ENCODE data around the gene HYAL3.

- TF ChIP-seq, protein P1, sequence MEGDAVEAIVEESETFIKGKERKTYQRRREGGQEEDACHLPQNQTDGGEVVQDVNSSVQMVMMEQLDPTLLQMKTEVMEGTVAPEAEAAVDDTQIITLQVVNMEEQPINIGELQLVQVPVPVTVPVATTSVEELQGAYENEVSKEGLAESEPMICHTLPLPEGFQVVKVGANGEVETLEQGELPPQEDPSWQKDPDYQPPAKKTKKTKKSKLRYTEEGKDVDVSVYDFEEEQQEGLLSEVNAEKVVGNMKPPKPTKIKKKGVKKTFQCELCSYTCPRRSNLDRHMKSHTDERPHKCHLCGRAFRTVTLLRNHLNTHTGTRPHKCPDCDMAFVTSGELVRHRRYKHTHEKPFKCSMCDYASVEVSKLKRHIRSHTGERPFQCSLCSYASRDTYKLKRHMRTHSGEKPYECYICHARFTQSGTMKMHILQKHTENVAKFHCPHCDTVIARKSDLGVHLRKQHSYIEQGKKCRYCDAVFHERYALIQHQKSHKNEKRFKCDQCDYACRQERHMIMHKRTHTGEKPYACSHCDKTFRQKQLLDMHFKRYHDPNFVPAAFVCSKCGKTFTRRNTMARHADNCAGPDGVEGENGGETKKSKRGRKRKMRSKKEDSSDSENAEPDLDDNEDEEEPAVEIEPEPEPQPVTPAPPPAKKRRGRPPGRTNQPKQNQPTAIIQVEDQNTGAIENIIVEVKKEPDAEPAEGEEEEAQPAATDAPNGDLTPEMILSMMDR (IDR thresholded peaks at IDR 0.05; ENCODE audit: low read depth, low read length, poor library complexity, severe bottlenecking), result no peak
- TF ChIP-seq EZH2phosphoT487 (IDR thresholded peaks at IDR 0.05; ENCODE audit: borderline replicate concordance, low read length), result no peak
Observed at GRCh38 chr3:50327943-50328691, 28.9 kb upstream of the HYAL3 start, which contains the start of gene TUSC2.
